DND-41 (cell line): ENCODE results near the gene AFG3L2.

Experiments
- CTCF ChIP-seq: IDR thresholded peaks from 2 replicates; pipeline ENCODE4 v1.5.1; 2012; ENCODE audit warnings: borderline replicate concordance, low read length, moderate library complexity, mild to moderate bottlenecking; ENCODE audit not compliant: poor library complexity, severe bottlenecking; ENCODE audit errors: extremely low read depth
- EZH2 ChIP-seq: IDR thresholded peaks from 3 replicates; pipeline ENCODE4 v1.6.1; 2012; ENCODE audit warnings: borderline replicate concordance, low read depth, mild to moderate bottlenecking, moderate library complexity, low read length, inconsistent platforms; ENCODE audit not compliant: severe bottlenecking

GRCh38 chr18:12342661-12343060 lies 34.4 kb downstream of the AFG3L2 start:
- TF ChIP-seq CTCF, result no peak
- TF ChIP-seq EZH2, result no peak
